Osteoblast (primary cell): ENCODE results near the gene PSMA2. TPM values are rescaled to one million over a fixed set of nuclear protein-coding genes. Genes with fewer than 3 reads are reported as not detected.

ENCODE experiments used
- DNase-seq: peaks from one replicate; pipeline ENCODE4 v3.0.0; 2011; ENCODE audit warnings: low spot score, mixed read lengths; ENCODE audit not compliant: insufficient read length; ENCODE audit errors: missing footprints
- H2AFZ ChIP-seq: 2 replicates; pipeline ENCODE4 v1.6.0; 2011; ENCODE audit warnings: mild to moderate bottlenecking, low read length
- H3K27ac ChIP-seq: 2 replicates; pipeline ENCODE4 v1.5.1; 2011; ENCODE audit warnings: mild to moderate bottlenecking, low read depth, low read length, moderate library complexity
- H3K27me3 ChIP-seq: 2 replicates; pipeline ENCODE4 v1.6.0; 2012; ENCODE audit warnings: mild to moderate bottlenecking, control low read depth, inconsistent platforms, low read length, moderate library complexity; ENCODE audit not compliant: insufficient read depth
- H3K36me3 ChIP-seq: 2 replicates; pipeline ENCODE4 v1.5.1; 2011; ENCODE audit warnings: mild to moderate bottlenecking, low read length, control low read depth, moderate library complexity; ENCODE audit not compliant: insufficient read depth
- H3K4me1 ChIP-seq: 2 replicates; pipeline ENCODE4 v1.5.1; 2011; ENCODE audit warnings: mild to moderate bottlenecking, low read length, control low read depth, moderate library complexity; ENCODE audit not compliant: insufficient read depth
- H3K4me2 ChIP-seq: 2 replicates; pipeline ENCODE4 v1.6.0; 2011; ENCODE audit warnings: mild to moderate bottlenecking, low read length; ENCODE audit not compliant: insufficient read depth
- H3K4me3 ChIP-seq: fragments of 200-600 bp; sonication (generic); 3 replicates; pipeline ENCODE4 v1.5.1; 2012; ENCODE audit warnings: mild to moderate bottlenecking, low read length, inconsistent platforms; ENCODE audit not compliant: insufficient read depth
- H3K79me2 ChIP-seq: 2 replicates; pipeline ENCODE4 v1.6.0; 2012; ENCODE audit warnings: mild to moderate bottlenecking, low read length, control low read depth, inconsistent platforms; ENCODE audit not compliant: insufficient read depth
- H3K9me3 ChIP-seq: 2 replicates; pipeline ENCODE4 v1.5.1; 2011; ENCODE audit warnings: low read depth, low read length, control low read depth
- H4K20me1 ChIP-seq: 2 replicates; pipeline ENCODE4 v1.6.0; 2012; ENCODE audit warnings: mild to moderate bottlenecking, low read length, control low read depth; ENCODE audit not compliant: insufficient read depth
- CTCF ChIP-seq: IDR thresholded peaks from 2 replicates; pipeline ENCODE4 v1.5.1; 2011; ENCODE audit warnings: mild to moderate bottlenecking, low read depth, low read length, moderate library complexity; ENCODE audit errors: extremely low read depth
- total RNA-seq: library from RNA; depleted of rRNA; stranded (reverse); fragments of >200 nt; gene quantifications from 2 replicates; pipeline ENCODE4 v1.2.3, GENCODE V29; 2012

PSMA2 gene
- total RNA-seq, 1 donor = 50.3 TPM

GRCh38 chr7:42914009-42914408, 18.0 kb downstream of the PSMA2 start:
- no peak overlapping the region for H3K4me2 ChIP-seq
- H3K9me3 ChIP-seq = no peaks in the 10 kb centered on the region
- H3K27ac ChIP-seq = peak overlapping the region; percentile 50

GRCh38 chr7:42913591-42913990, 18.4 kb downstream of the PSMA2 start:
- no peak overlapping the region for H2AFZ ChIP-seq
- no peaks in the 10 kb centered on the region for H4K20me1 ChIP-seq
- H3K79me2 ChIP-seq = peaks cover 19% of the 10 kb centered on the region
- H3K9me3 ChIP-seq = no peaks in the 10 kb centered on the region
- no peaks in the 10 kb centered on the region for H3K27me3 ChIP-seq
- TF ChIP-seq CTCF = no peak
- H3K4me2 ChIP-seq = no peak overlapping the region
- DNase-seq = no peak
- H3K27ac ChIP-seq = peak overlapping the region; percentile 50
- H3K4me3 ChIP-seq = no peak overlapping the region
- H3K4me1 ChIP-seq = peaks cover 32% of the 10 kb centered on the region
- peaks cover 19% of the 10 kb centered on the region for H3K36me3 ChIP-seq

More at GRCh38 chr7:42914009-42914408, 18.0 kb downstream of the PSMA2 start:
- Histone ChIP-seq H4K20me1 (no peaks in the 10 kb centered on the region), H2AFZ (no peak overlapping the region), H3K79me2 (peaks cover 19% of the 10 kb centered on the region), H3K4me3 (no peak overlapping the region), H3K4me1 (peaks cover 32% of the 10 kb centered on the region), H3K36me3 (peaks cover 19% of the 10 kb centered on the region), H3K27me3 (no peaks in the 10 kb centered on the region)
- DNase-seq = peak; percentile 68
- no peak for TF ChIP-seq CTCF

- peaks cover 11% of the 10 kb centered on the region for H4K20me1 ChIP-seq
- H3K4me3 ChIP-seq = peak within 1 kb of the TSS; percentile 78
- no peaks in the 10 kb centered on the region for H3K9me3 ChIP-seq
- H2AFZ ChIP-seq = peak within 1 kb of the TSS; percentile 87
- no peaks in the 10 kb centered on the region for H3K27me3 ChIP-seq
- peak within 1 kb of the TSS; percentile 91 for H3K4me2 ChIP-seq
- peaks cover 22% of the 10 kb centered on the region for H3K79me2 ChIP-seq
- H3K27ac ChIP-seq = peak within 1 kb of the TSS; percentile 37
- H3K36me3 ChIP-seq = peaks cover 10% of the 10 kb centered on the region
- H3K4me1 ChIP-seq = peaks cover 38% of the 10 kb centered on the region
- TF ChIP-seq CTCF = no peak
- peak; percentile 98 for DNase-seq
Observed at GRCh38 chr7:42911454-42912447, 20.2 kb downstream of the PSMA2 start, which contains the start of gene C7orf25. Gene C7orf25, minus strand, starts transcription at chr7:42912070. Its CDS starts 1,170 bp downstream, at chr7:42910900.

GRCh38 chr7:42910306-42910705, 21.7 kb downstream of the PSMA2 start:
- no peak overlapping the region for H3K4me3 ChIP-seq
- no peaks in the 10 kb centered on the region for H3K36me3 ChIP-seq
- H3K27ac ChIP-seq = no peak overlapping the region
- H3K79me2 ChIP-seq = peaks cover 22% of the 10 kb centered on the region
- no peaks in the 10 kb centered on the region for H3K9me3 ChIP-seq
- H3K4me1 ChIP-seq = peaks cover 34% of the 10 kb centered on the region
- DNase-seq = no peak
- H2AFZ ChIP-seq = no peak overlapping the region
- TF ChIP-seq CTCF = no peak
- no peak overlapping the region for H3K4me2 ChIP-seq
- H3K27me3 ChIP-seq = no peaks in the 10 kb centered on the region
- peaks cover 11% of the 10 kb centered on the region for H4K20me1 ChIP-seq
